HEK293T (cell line): ENCODE results near the gene DYNLT5.

Experiments used
- ARNT ChIP-seq: fragments of 450-650 bp; IDR thresholded peaks from 2 replicates; pipeline ENCODE4 v1.6.1; 2017; ENCODE audit warnings: mild to moderate bottlenecking
- BHLHE40 ChIP-seq: fragments of 450-650 bp; IDR thresholded peaks from 2 replicates; pipeline ENCODE4 v1.6.1; 2016; ENCODE audit warnings: mild to moderate bottlenecking, moderate library complexity, borderline replicate concordance
- ELF4 ChIP-seq: fragments of 450-650 bp; IDR thresholded peaks from 2 replicates; pipeline ENCODE4 v1.6.1; 2017; ENCODE audit warnings: antibody characterized with exemption
- FOXK2 ChIP-seq: fragments of 450-650 bp; IDR thresholded peaks from 2 replicates; pipeline ENCODE4 v1.6.1; 2016; ENCODE audit warnings: mild to moderate bottlenecking
- FOXM1 ChIP-seq: fragments of 450-650 bp; IDR thresholded peaks from 2 replicates; pipeline ENCODE4 v1.6.1; 2017; ENCODE audit warnings: mild to moderate bottlenecking, borderline replicate concordance
- LEF1 ChIP-seq: fragments of 450-650 bp; IDR thresholded peaks from 2 replicates; pipeline ENCODE4 v1.6.1; 2017; ENCODE audit warnings: mild to moderate bottlenecking, borderline replicate concordance
- NFRKB ChIP-seq: fragments of 450-650 bp; IDR thresholded peaks from 2 replicates; pipeline ENCODE4 v1.6.1; 2016; ENCODE audit warnings: mild to moderate bottlenecking, moderate library complexity
- SP1 ChIP-seq: fragments of 450-650 bp; IDR thresholded peaks from 2 replicates; pipeline ENCODE4 v1.6.1; 2017
- SUZ12 ChIP-seq: fragments of 450-650 bp; IDR thresholded peaks from 2 replicates; pipeline ENCODE4 v1.6.1; 2016; ENCODE audit warnings: mild to moderate bottlenecking
- TF ChIP-seq, protein P1 (sequence below): fragments of 450-650 bp; IDR thresholded peaks from 2 replicates; pipeline ENCODE4 v1.6.1; 2016

DNA sequence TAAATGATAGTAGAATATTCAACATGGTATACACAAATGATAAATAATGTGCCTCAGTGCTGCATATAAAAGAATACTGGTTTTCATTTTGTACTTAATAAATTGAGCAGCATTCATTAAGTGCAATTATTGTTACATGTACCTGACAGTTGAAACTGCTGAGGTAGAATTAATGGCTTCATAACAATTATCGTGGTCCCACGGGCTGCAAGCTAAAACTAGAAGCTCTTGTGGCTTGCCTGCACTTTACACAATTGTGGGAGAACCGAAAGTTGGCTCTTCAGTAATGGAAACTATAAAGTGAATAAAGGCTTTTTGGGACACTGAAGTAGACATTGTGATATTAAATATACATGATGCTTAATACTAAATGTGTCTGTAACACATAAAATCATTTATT, 25.6 kb downstream of the DYNLT5 start:
- TF ChIP-seq ELF4 (no peak), FOXM1 (no peak), NFRKB (no peak), ARNT (no peak), FOXK2 (no peak), SP1 (no peak), SUZ12 (no peak), LEF1 (no peak), BHLHE40 (no peak)
- TF ChIP-seq, protein P1, sequence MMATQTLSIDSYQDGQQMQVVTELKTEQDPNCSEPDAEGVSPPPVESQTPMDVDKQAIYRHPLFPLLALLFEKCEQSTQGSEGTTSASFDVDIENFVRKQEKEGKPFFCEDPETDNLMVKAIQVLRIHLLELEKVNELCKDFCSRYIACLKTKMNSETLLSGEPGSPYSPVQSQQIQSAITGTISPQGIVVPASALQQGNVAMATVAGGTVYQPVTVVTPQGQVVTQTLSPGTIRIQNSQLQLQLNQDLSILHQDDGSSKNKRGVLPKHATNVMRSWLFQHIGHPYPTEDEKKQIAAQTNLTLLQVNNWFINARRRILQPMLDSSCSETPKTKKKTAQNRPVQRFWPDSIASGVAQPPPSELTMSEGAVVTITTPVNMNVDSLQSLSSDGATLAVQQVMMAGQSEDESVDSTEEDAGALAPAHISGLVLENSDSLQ, result no peak
